ENCODE data around the gene LYZL2. TPM values are rescaled to one million over a fixed set of nuclear protein-coding genes. Genes with fewer than 3 reads are reported as not detected.

The LYZL2 gene
- total and polyA plus RNA-seq, 2 of the 8 experiments (the other 6 are each of a cell fraction or from before 2014, with no cell fraction given), result not detected

DNA sequence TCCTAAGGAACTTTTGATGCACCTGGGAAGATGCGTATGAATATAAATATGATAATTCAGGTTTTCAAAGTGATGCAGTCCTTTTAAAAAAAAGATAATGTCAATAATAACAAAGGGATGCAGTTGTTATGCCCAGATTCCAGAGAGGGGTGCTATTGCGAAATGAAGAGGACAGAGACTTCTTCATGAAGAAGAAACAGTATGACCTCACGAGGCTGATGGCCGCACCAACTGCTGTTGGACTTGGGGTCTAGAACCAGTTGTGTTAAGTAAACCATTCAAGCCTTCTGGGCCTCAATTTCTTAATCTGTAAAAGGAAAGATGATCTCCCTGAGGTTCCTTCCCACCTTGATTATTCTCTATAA lies 55.1 kb downstream of the LYZL2 start:
- H2BK20ac ChIP-seq (ENCODE audit: low read length), result peak overlapping the region; percentile 51; the same call in 1 of the 2 replicates
- ChIA-PET CTCF (ENCODE audit: partially characterized antibody) (interaction anchor here (2.1 kb wide), 1 partner anchor 13 kb away, joined by 5 read pairs; no protein-coding TSS in a partner anchor), POLR2A (ENCODE audit: partially characterized antibody) (no interaction called here)
- H3K27me3 ChIP-seq (replicated peaks in 1 of 4; ENCODE audit: control insufficient read depth in 3 of 4, extremely low read depth in 1 of 4, insufficient read depth in 3 of 4, low read length in 3 of 4), result no peaks in the 10 kb centered on the region
- no peak overlapping the region for H4K8ac ChIP-seq (ENCODE audit: extremely low read depth, insufficient read depth, low read length)
- no peak overlapping the region for H3K23ac ChIP-seq (ENCODE audit: insufficient read length)
- H3K23me2 ChIP-seq (ENCODE audit: low read depth, low read length), result no peaks in the 10 kb centered on the region
- no peak for DNase-seq (ENCODE audit: low read depth in 1 of 2, low spot score in 2 of 2)
- no peak overlapping the region for H2BK120ac ChIP-seq (replicated peaks; ENCODE audit: low read depth, low read length)
- no peak overlapping the region for H3K14ac ChIP-seq (ENCODE audit: insufficient read length)
- FAIRE-seq, result no peak
- 92% methylated on average over 4 of the region's 4 CpGs; no CpG with 5 or more reads in 1 of the 2 experiments for WGBS, 2 experiments (ENCODE audit: extremely low coverage in 1 of 2, insufficient coverage in 1 of 2, insufficient read length in 1 of 2, insufficient replicate concordance in 2 of 2, low coverage in 1 of 2, low lambda C conversion rate in 2 of 2, missing lambda C conversion rate in 1 of 2)
- H3K27ac ChIP-seq (ENCODE audit: low read depth, low read length), result no peak overlapping the region
- H3K36me3 ChIP-seq (ENCODE audit: control insufficient read depth in 2 of 4, insufficient read depth in 4 of 4, low read length in 3 of 4), result no peaks in the 10 kb centered on the region
- no peak overlapping the region for H4K91ac ChIP-seq (replicated peaks; ENCODE audit: insufficient read length, low read length)
- H3K79me2 ChIP-seq (ENCODE audit: control insufficient read depth in 1 of 2, insufficient read depth in 2 of 2, low read length in 2 of 2), result no peaks in the 10 kb centered on the region
- no peaks in the 10 kb centered on the region for H3K9me3 ChIP-seq (ENCODE audit: insufficient read depth in 2 of 2, low read depth in 1 of 2, low read length in 1 of 2)
- no peak overlapping the region for H3K4ac ChIP-seq (replicated peaks; ENCODE audit: insufficient read length, low read depth, low read length)
- TF ChIP-seq SIX5 (IDR thresholded peaks at IDR 0.05; ENCODE audit: low read depth, low read length) (no peak), RFX5 (IDR thresholded peaks at IDR 0.05; ENCODE audit: borderline replicate concordance, low read depth, low read length) (no peak), FOSL1 (IDR thresholded peaks at IDR 0.05; ENCODE audit: insufficient read depth, low read depth, low read length) (no peak), CEBPB (IDR thresholded peaks at IDR 0.05; ENCODE audit: low read depth, low read length) (peak; percentile 73; the same call in 1 of the 2 replicates), EZH2 (IDR thresholded peaks at IDR 0.05; ENCODE audit: low read depth, low read length, severe bottlenecking) (no peak), HDAC2 (IDR thresholded peaks at IDR 0.05; ENCODE audit: borderline replicate concordance in 1 of 2, low read depth in 2 of 2, low read length in 2 of 2) (no peak), SP2 (IDR thresholded peaks at IDR 0.05; ENCODE audit: low read length) (no peak)
- TF ChIP-seq, protein P1, sequence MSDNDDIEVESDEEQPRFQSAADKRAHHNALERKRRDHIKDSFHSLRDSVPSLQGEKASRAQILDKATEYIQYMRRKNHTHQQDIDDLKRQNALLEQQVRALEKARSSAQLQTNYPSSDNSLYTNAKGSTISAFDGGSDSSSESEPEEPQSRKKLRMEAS (IDR thresholded peaks at IDR 0.05), result no peak
- TF ChIP-seq, protein P2, sequence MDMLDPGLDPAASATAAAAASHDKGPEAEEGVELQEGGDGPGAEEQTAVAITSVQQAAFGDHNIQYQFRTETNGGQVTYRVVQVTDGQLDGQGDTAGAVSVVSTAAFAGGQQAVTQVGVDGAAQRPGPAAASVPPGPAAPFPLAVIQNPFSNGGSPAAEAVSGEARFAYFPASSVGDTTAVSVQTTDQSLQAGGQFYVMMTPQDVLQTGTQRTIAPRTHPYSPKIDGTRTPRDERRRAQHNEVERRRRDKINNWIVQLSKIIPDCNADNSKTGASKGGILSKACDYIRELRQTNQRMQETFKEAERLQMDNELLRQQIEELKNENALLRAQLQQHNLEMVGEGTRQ (IDR thresholded peaks at IDR 0.05; ENCODE audit: low read length), result no peak
- no peak overlapping the region for H3K56ac ChIP-seq (replicated peaks; ENCODE audit: insufficient read length, low read depth, low read length)
- H2AK5ac ChIP-seq (ENCODE audit: low read depth, low read length), result no peak overlapping the region
- H2AFZ ChIP-seq (ENCODE audit: low read length), result no peak overlapping the region
- H2BK12ac ChIP-seq (ENCODE audit: low read depth, low read length), result no peak overlapping the region
- H2BK15ac ChIP-seq (ENCODE audit: low read length), result no peak overlapping the region
- H3K4me3 ChIP-seq (ENCODE audit: extremely low read depth in 1 of 4, insufficient read depth in 2 of 4, low read depth in 3 of 4, low read length in 4 of 4), result no peak overlapping the region
- H2BK5ac ChIP-seq (ENCODE audit: low read depth, low read length), result no peak overlapping the region
- H4K20me1 ChIP-seq (replicated peaks in 1 of 2; ENCODE audit: control insufficient read depth in 1 of 2, insufficient read depth in 2 of 2, low read length in 2 of 2), result no peaks in the 10 kb centered on the region
- H3K18ac ChIP-seq (ENCODE audit: extremely low read depth, low read length), result no peak overlapping the region
- H3K4me1 ChIP-seq (replicated peaks in 1 of 4; ENCODE audit: control insufficient read depth in 3 of 4, insufficient read depth in 4 of 4, low read length in 3 of 4), result no peaks in the 10 kb centered on the region
- H3K79me1 ChIP-seq (ENCODE audit: low read depth, low read length), result no peaks in the 10 kb centered on the region
- H3K4me2 ChIP-seq (ENCODE audit: insufficient read depth in 1 of 2, low read depth in 2 of 2, low read length in 2 of 2), result no peak overlapping the region
- no peak overlapping the region for H3K9ac ChIP-seq (replicated peaks in 1 of 4; ENCODE audit: extremely low read depth in 1 of 4, low read depth in 3 of 4, low read length in 3 of 4)
- H4K5ac ChIP-seq (ENCODE audit: insufficient read length, low read depth, low read length), result no peak overlapping the region
